ENCODE measurements around the gene TMEM132A. TPM values are rescaled to one million over a fixed set of nuclear protein-coding genes. Genes with fewer than 3 reads are reported as not detected.
A peak's percentile ranks its signal among the peaks of the same experiment; 100 is the strongest.

TMEM132A gene
- total RNA-seq, 2 donors from 2014 or later: 0.71 to 1.4 TPM

- ATAC-seq: no peak
These were observed 53.6 kb downstream of the TMEM132A start for GRCh38 chr11:60977836-60978235.

GRCh38 chr11:60978546-60979380 is 54.5 kb downstream of the TMEM132A start:
- Mint-ChIP-seq H3K27ac (peak overlapping the region; percentile 89 to 95), H3K36me3 (peaks cover 51 to 57% of the 10 kb centered on the region in 2 donors), H3K9me3 (no peaks in the 10 kb centered on the region)
- DNase-seq (ENCODE audit: low spot score in 2 of 2) (peak in 1 of 2 donors; percentile 91), ATAC-seq (peak; percentile 79 to 85)

More at GRCh38 chr11:60977836-60978235, 53.6 kb downstream of the TMEM132A start:
- no peak for DNase-seq (ENCODE audit: low spot score in 2 of 2)
- Mint-ChIP-seq H3K27ac (peak overlapping the region; percentile 89 to 95), H3K9me3 (no peaks in the 10 kb centered on the region), H3K36me3 (peaks cover 53 to 59% of the 10 kb centered on the region in 2 donors)

- Mint-ChIP-seq H3K36me3 (peaks cover 45 to 46% of the 10 kb centered on the region in 2 donors), H3K27ac (peak overlapping the region; percentile 96 to 97), H3K9me3 (no peaks in the 10 kb centered on the region)
- ATAC-seq (no peak), DNase-seq (ENCODE audit: low spot score in 2 of 2) (no peak)
These were observed 57.3 kb downstream of the TMEM132A start for GRCh38 chr11:60981515-60981914.

GRCh38 chr11:60982184-60982583 is 57.9 kb downstream of the TMEM132A start:
- peak overlapping the region; percentile 97 to 99 for H3K27ac Mint-ChIP-seq
- ATAC-seq (peak in 1 of 2 donors; percentile 6), DNase-seq (ENCODE audit: low spot score in 2 of 2) (no peak)
- peaks cover 41 to 42% of the 10 kb centered on the region in 2 donors for H3K36me3 Mint-ChIP-seq
- no peaks in the 10 kb centered on the region for H3K9me3 Mint-ChIP-seq

GRCh38 chr11:60984149-60984548 is 59.9 kb downstream of the TMEM132A start:
- no peak for ATAC-seq
- H3K36me3 Mint-ChIP-seq: peaks cover 41 to 50% of the 10 kb centered on the region in 2 donors
- H3K27ac Mint-ChIP-seq: peak overlapping the region; percentile 97 to 99
- no peaks in the 10 kb centered on the region for H3K9me3 Mint-ChIP-seq
- DNase-seq (ENCODE audit: low spot score in 2 of 2): no peak

- Mint-ChIP-seq H3K36me3 (peaks cover 45 to 54% of the 10 kb centered on the region in 2 donors), H3K9me3 (no peaks in the 10 kb centered on the region), H3K27ac (peak overlapping the region; percentile 97 to 99)
- ATAC-seq: no peak
- no peak for DNase-seq (ENCODE audit: low spot score in 2 of 2)
These were observed 60.4 kb downstream of the TMEM132A start for GRCh38 chr11:60984636-60985035.

- H3K9me3 Mint-ChIP-seq: no peaks in the 10 kb centered on the region
- peaks cover 44 to 52% of the 10 kb centered on the region in 2 donors for H3K36me3 Mint-ChIP-seq
- DNase-seq (ENCODE audit: low spot score in 2 of 2): no peak
- no peak for ATAC-seq
- H3K27ac Mint-ChIP-seq: peak overlapping the region; percentile 97 to 99
These were observed 61.2 kb downstream of the TMEM132A start for GRCh38 chr11:60985501-60985900.

- peak overlapping the region; percentile 97 to 99 for H3K27ac Mint-ChIP-seq
These were observed 62.0 kb downstream of the TMEM132A start for GRCh38 chr11:60985991-60986915.

More at GRCh38 chr11:60985991-60986915, 62.0 kb downstream of the TMEM132A start:
- peaks cover 48 to 55% of the 10 kb centered on the region in 2 donors for H3K36me3 Mint-ChIP-seq
- no peaks in the 10 kb centered on the region for H3K9me3 Mint-ChIP-seq
- DNase-seq (ENCODE audit: low spot score in 2 of 2) (peak; percentile 84 to 95), ATAC-seq (peak; percentile 74 to 85)

Other genes with a start within 250 kb of the TMEM132A start
- gene MS4A8, start 224.8 kb upstream of the TMEM132A start, total RNA-seq: not detected
- gene MS4A18, start 199.7 kb upstream of the TMEM132A start, total RNA-seq: not detected
- gene MS4A15, start 167.6 kb upstream of the TMEM132A start, total RNA-seq: not detected
- not detected for gene MS4A10, start 139.1 kb upstream of the TMEM132A start, total RNA-seq
- 10 to 100 TPM; 29.3 to 38.0 TPM for gene CCDC86, start 82.3 kb upstream of the TMEM132A start, total RNA-seq
- under 1 TPM in 1 of 2 donors, not detected in 1; 0.25 TPM for gene PTGDR2, start 68.5 kb upstream of the TMEM132A start, total RNA-seq
- not detected for gene ZP1, start 56.9 kb upstream of the TMEM132A start, total RNA-seq
- gene PRPF19, start 17.9 kb upstream of the TMEM132A start, total RNA-seq: 100 to 1,000 TPM in 1 of 2 donors, 10 to 100 TPM in 1; 71.0 to 149 TPM
- 10 to 100 TPM; 31.9 to 95.1 TPM for gene TMEM109, start 10.3 kb upstream of the TMEM132A start, total RNA-seq
- gene SLC15A3, start 27.7 kb downstream of the TMEM132A start, total RNA-seq: 1 to 10 TPM; 5.9 to 9.0 TPM
- 100 to 1,000 TPM; 227 to 339 TPM for gene CD6, start 47.2 kb downstream of the TMEM132A start, total RNA-seq
- gene CD5, start 178.0 kb downstream of the TMEM132A start, total RNA-seq: 100 to 1,000 TPM; 227 to 294 TPM
- 10 to 100 TPM; 10.2 to 10.9 TPM for gene VPS37C, start 237.0 kb downstream of the TMEM132A start, total RNA-seq